Astrocyte of the hippocampus (primary cell): Measurements from ENCODE around the gene CABCOCO1.
"Not testable (repeated sequence)": the region's sequence is repeated elsewhere in the genome, so short reads cannot be mapped to it uniquely, and the experiment has no call there.

Experiments used
- DNase-seq: peaks from one replicate; pipeline ENCODE4 v3.0.0; 2011; ENCODE audit warnings: low read depth, low spot score

Gene CABCOCO1

DNA sequence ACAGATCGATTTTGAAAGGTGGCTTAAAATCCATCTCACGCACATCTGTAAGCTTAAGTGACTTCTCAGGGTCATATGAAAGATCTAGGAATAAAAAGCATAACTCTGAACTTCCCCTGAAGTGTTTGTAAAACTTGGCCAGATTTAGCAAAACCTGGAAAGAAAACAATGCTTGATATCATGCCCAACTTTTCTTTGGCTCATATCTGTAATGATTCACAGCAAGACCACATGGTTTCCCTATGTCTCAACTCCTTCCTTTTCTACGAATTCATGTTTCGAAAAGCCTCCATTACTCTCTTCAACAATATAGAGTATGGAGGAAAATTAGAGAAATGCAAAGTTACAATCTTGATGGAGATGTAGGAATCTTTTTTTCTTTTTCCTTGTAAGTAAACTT is 20.1 kb upstream of the CABCOCO1 start:
- DNase-seq = peak; percentile 71

DNA sequence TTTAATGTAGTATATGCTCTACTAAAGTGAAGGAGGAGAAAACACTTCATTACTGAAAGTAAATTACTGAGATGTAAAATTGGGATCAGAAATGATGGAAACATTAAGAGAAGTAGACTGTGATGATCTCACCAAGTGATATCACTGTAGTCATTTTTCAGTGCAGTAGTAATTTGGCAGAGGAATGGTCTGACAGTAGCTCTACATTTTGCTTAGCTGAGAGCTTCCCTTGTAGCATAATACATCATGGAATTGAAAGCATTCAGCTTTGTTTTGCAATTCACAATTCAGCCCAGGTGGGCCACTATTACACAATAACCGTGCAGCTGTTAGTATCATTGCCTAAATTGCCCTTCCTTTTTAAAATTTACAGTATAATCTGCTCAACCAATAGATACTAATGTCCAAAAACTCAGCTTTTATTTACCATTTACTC is 19.4 kb upstream of the CABCOCO1 start:
- peak; percentile 44 for DNase-seq

DNA sequence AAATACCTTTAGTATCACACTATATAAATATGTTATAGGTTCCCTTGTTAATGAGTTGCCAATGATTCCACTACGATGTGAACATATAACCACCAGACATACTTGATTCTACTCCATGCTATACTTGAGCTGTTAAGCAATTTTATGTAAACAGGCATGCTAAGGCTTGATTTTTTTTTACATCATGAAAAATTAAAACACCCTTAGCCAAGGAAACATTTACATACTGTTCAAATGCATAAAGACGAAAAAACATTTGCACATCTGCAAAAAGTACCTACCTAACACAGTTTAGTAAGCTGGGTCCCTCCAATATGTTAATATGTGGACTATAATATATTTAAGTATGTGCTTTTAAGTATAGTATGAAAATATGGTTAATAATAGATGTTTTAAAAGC is 9.0 kb upstream of the CABCOCO1 start:
- DNase-seq = no peak

DNA sequence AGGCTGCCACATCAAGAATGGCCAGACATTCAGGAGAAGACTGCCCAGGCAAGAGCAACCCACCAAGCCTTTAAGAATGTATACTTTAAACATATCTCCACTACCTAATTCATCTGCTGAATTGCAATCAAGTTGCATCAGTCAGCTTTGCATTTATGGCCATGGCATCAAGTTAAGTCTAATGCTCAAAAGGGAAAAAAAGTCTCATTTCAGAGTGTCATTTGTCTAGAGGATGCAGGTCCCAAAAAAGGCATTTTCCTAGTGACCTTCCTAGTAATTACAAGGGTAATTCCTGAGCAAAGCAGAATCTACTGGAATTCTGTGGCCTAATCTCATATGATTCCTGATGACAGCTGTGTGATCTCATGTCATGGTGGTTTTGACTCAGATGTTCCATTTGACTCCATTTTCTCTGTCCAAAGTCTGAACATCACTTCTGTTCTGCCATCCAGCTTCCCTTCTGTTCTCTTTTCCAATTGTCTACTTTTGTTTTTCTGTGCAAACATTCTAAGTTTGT is 7.3 kb upstream of the CABCOCO1 start:
- no peak for DNase-seq

DNA sequence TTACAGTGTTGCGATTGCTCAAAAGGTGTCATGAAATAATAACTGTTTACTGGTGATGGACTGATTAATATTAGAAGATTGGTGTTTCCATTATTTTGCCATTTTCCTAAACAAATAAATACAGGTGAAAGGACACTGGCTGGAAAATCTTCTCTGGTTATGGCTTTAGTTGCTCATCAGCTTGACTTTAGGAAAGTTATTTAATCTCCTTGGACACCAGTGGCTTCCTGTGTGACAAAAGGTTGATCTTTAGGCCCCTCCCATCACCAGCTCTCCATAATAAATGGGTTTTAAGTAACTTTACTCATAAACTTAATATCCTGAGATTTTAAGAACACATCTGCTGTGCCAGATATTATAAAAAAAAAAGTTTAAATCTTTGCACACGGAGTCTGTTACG is 737 bp downstream of the CABCOCO1 start:
- no peak for DNase-seq

DNA sequence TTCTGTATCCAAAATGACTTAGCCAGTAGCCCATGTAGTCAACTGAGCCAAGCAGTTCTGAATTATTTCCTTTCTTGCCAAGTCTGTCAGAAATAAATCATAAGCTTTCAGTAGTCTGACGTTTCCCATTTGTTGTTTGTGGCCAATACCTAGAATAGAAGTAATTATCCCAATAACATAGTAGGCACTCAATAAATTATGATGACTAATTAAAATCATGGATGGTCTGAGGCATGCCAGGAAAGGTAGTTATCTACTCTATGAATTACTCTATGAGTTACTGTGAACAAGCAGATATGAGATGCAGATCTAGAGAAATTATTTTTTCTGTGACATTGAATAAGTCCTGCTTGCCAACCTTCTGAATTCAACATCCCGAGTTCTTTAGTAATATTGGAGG is 2.3 kb downstream of the CABCOCO1 start:
- no peak for DNase-seq

DNA sequence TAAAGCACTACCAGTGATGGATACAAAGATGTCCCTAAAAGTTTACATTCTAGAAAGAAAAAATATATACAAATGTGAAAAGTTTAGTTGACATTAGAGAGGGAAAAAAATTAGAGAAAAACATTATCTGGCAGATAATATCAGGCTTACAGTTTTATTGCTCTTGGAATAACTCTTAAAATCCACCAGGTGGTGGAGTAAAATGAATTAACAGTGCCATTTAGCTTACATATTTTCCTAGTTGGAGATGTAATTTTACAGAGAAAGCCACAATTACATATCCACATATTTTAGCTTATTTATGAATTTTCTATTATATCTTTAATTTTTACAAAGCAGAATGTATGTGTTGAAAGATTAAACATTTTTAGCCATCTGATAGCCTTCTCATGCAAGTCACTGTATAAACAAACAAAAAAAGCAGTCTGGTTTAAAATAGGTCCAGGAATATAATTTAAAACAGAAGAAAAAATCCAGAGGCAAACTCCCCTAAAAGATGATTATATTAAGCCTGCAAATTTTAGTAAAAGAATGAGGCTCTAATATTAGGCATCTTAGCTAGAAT is 6.5 kb downstream of the CABCOCO1 start:
- DNase-seq = no peak

DNA sequence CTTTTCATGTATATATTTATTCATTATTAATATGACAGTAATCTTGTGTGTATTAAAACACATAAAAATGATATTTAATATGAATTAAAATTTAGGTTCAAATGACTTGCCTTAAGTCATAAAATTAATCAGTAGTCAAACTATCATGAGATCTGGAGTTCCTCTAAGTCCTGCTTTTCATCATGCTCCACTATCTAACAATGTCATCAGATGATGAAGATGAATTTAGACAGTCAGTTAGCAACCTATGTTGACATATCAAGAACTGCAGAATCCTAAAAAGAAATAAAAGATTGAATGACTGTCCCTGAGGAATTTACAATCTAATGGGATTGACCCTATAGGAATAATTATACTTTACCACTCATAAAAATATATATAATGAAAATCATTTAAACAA is 7.1 kb downstream of the CABCOCO1 start:
- no peak for DNase-seq

DNA sequence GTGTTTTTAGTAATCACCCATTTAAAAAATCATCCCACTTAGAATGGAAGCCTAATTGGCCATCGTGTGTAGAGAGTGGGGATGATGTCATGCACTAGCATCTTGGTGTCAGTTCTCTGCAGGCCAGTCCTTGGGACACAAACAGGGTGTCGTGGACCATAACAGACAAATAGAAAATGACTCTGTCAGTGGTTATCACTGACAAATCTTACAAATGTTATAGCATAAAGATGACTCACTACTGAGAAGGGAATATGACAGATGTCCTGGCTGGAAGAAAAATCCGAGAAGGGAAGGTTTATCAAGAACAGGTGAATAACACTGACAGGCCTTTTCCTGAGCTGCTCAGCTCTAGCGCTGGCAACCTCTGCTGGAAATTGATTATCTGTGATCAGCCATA is 10.6 kb downstream of the CABCOCO1 start:
- DNase-seq = no peak

DNA sequence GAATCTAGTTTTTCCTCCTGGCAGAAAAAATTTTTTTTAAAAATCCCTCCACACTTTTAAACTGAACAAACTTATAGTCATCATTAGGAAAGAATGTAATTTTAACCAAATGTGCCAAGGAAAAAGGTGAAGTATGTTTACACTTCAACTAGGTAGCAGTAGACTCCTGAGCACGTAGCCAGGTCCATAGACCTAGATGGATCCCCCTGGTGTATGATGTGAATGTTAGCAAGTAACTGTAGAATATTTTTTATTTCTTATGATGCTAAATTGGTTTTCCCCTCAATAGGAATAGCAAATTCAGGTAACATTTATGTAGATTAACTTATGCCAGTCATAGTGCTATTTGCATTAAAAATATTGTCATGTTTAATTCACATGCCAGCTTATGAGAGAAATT is 19.6 kb downstream of the CABCOCO1 start:
- no peak for DNase-seq

DNA sequence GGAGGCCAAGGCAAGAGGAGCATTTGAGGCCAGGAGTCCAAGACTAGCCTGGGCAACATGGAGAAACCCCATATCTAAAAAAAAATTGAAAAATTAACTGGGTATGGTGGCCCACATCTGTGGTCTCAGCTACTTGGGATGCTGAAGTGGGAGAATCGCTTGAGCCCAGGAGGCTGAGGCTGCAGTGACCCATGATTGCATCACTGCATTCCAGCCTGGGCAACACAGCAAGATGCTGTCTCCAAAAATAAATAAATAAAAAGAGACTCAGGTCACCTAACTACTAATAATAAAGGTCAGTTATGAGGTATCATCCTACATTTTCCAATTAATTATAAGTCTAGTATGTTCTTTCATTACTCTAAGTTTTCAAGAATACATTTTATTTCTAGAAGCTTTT is 20.6 kb downstream of the CABCOCO1 start:
- no peak for DNase-seq

DNA sequence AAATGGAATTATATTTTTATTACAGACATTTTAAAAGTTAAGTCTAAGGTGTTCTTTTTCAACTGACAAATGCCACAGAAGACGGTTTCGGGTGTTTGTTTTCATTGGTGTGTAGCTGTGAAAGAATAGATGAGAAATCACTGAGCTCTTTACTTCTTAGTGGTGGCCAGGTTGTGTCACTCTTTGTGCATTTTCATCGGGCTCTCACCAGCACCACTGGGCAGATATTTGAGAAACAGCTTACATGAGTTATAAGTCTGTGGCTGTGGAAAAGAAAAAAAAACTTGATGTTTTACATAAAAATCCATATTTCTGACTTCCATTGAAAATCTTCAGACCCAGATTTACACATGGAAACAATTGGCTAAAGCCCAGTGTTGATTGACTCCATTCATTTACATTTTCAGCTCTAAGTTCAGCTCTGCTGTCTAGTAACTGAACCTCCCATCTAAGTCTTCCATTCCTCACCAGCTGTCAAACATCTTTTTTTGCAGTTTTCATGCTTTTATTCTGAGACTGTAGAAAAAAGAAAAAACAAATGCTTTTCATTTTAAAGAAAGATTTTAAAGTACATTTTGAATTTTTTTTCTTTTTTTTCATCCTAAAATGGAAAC is 22.3 kb downstream of the CABCOCO1 start:
- DNase-seq = no peak

DNA sequence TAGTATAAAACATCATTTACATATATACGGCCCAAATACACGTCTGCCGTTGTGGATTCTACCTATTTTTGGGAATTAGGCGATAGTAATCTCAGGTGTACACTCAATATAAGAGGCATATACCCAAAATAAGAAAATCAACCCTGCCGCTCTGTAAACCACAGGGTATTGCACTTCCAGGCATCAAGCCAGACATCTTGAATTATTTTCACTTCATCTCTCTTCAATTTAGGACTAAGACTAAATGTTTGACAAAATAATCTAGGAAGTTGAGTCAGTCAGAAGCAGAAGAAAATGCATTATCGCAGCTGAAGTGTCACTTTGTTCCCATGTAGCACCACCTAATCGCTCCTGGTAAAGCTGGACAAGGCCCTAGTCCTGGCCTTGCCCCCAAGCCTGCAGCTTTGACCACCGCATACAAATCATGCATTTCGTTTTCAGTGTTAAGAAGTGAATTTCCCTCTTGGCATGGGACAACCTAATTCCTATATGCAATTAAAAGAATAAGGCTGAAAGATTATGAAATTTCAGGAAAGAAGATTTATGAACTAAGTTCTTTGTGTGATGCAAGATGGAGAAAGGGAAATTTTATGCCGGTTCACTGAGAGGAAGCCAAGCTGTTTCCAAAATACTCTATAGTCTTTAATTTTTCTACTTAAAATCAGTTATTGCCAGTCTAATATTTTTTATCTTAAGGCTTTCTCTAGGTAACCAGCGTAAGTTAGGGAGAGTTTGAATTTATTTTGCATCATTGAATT is 26.0 kb downstream of the CABCOCO1 start:
- peak; percentile 20 for DNase-seq

DNA sequence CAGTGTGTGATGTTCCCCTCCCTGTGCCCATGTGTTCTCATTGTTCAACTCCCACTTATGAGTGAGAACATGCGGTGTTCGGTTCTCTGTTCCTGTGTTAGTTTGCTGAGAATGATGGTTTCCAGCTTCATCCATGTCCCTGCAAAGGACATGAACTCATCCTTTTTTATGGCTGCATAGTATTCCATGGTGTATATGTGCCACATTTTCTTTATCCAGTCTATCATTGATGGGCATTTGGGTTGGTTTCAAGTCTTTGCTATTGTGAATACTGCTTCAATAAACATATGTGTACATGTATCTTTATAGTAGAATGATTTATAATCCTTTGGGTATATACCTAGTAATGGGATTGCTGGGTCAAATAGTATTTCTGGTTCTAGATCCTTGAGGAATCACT is 28.9 kb downstream of the CABCOCO1 start:
- DNase-seq = not testable (repeated sequence)

DNA sequence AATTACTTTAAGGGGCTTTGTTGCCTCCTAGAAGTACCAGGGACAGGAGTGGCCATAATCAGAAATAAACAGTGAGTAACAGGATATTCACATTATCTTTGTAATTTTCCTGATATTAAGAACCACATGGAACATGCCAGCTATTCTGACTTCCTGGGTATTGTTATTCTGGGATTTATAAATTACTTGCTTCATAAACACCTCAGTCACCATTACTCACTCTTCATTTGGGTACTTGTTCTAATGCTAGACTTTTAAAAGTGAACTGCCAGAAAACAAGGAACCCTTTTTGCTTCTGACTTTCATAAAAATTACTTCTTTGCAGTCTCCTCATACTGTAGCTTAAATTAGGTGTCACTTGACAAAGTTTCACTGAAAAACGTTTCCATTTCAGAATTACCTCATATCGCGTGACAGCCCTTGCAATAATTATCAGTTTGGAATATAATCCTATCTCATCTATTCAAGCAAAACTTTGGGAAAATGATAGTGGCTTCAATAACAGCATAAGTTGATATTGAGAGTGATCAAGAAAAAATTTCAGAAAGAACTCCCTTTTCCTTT is 29.8 kb downstream of the CABCOCO1 start:
- DNase-seq = no peak

DNA sequence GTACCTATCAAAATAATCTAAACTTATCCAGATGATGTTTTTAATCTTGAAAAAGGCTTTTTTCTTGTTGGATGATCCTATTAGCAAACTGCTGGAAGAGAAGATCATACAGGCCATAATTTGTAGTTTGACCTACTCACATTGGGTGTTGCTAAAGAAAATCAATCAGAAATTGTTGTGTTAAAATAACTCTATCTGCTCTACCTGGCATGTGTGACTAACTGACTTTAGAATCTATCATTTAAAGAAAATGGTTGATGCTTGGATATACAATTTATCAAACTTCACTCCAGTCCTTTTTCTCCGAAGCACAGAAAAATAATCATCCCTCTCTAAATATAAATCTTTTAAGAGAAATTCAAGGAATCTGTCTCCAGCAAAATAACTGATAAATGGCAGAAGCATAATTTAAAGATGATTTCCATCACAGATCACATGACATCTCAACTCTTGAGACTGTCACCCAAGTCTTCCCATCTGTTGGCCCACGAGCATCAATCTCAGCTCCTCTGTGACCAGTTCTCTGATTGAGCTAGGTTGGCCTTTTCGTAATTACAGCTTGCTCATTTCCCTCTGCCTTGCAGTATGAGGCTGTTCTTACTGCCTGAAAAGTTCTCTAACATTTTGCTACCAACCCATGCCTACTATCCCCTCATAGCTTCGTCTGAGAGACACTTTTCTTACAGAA is 36.4 kb downstream of the CABCOCO1 start:
- no peak for DNase-seq

DNA sequence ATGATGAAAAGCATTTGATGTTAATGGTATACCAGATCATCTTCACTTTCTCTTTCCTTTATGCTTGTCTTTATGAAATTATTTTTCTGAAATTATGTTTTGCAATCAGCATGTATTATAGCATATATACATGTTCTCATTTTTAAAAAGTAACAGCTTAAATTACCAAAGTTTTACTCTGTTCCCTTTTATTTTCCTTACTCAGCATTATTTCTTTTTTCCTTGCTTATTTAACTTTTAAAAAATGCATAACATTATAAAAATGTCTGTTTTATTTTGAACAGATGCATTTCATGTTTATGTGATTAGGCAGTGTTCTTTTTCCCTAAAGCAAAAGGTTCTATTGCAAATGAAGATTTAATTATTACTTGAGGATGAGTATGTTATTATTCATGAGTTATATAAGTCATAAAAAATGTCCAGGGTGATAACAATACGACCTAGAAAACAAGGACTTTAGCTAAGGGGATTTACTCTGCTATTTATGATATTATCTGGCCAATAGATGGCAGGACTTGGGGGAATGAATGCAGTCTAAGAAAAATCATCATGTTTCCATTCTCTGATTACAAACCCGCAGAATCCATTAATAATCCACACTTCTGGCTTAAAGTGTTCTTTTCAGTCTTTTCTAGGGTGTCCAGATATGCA is 38.5 kb downstream of the CABCOCO1 start:
- DNase-seq = no peak

DNA sequence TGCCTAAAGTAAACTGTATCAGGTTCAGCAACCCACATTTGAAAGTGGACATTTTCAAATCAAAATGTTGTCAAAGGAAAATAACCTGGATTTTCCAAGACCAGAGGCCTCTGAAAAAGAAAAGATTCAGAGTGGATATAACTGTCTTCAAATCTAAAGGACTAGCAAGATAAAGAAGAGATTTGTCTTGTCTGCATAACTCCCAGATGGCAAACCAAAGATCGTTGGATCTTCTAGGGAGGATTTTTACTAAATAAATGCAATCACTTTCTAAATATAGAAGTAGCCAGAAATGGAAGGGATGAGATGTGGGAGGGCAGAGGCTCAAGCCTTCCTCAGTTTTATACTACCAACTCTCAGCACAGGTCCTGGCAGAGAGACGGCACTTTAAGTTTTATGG is 39.0 kb downstream of the CABCOCO1 start:
- DNase-seq = no peak

DNA sequence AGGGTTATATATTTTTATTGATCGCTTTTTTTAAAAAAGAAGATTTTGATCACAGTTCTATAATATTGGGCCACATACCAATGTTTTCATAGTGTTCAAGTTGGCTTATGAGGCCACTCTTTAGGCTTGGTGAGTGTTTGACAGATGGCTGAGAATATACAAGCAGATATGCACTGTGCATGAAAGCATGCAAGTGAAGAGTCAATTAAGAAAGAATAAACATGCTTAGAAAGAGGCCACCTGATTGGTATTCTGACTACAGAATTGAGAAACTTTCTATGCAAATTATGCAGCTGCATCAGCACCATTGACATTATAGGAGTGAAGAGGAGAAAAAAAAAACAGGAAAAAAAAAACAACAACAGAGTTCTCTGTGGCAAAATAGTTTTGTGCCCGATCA is 39.9 kb downstream of the CABCOCO1 start:
- no peak for DNase-seq

DNA sequence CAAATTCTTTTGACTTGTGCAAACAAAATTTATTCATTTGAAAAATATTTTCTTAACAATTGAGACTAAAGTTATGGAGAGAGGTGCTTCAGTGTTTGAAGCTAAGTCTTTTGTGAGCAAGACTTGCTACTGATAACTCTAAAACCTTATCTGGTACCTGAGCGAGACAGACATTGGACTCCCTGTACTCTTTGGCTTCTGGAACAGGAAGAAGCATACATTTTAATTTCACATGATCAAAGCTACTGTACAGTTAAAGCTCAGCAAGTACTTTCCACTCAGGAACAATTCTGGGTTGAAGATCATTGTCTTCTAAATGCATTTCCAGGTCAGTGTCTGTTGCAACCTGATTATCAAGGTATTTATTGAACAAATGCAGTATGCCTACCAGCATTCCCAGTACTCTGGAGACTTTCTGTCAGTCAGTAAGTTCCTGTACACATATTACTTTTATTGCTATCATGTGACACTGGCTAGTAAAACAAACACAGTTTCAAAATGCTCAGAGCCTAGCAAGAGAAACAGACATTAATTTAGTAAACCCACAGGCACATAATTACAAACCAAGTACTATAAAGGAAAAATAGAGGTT is 42.4 kb downstream of the CABCOCO1 start:
- DNase-seq = no peak

DNA sequence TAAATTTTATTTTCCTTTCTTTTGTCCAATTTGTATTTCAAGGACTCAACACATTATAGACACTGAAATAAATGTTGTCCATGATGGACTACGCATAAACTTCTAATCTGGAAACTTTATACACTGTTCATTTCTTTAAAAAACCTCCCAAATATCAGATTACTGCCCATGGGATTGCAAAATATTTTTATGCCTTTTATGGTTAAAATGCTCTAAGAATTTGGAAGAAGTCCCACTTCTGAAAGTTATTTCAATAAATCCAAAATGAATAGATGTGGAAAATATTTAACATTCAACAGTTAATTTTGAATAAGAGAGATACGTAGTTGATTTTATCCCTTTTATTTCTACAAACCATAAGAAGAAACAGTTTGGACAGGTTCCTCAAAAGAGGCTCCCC is 46.1 kb downstream of the CABCOCO1 start:
- DNase-seq = no peak
